Measurements from ENCODE around the gene CCDC6.
"Not testable (repeated sequence)": the region's sequence is repeated elsewhere in the genome, so short reads cannot be mapped to it uniquely, and the experiment has no call there.

CCDC6 gene

GRCh38 chr10:59754951-59755350 lies 151.4 kb downstream of the CCDC6 start:
- no peak for DNase-seq (ENCODE audit: low read depth)

GRCh38 chr10:59753267-59753666 lies 153.1 kb downstream of the CCDC6 start, which contains the start of gene MRLN:
MRLN (minus strand) TSS chr10:59753455.
- DNase-seq (ENCODE audit: low read depth), result no peak

- no peak for DNase-seq (ENCODE audit: low read depth)
These were observed 153.9 kb downstream of the CCDC6 start for GRCh38 chr10:59752278-59752940.

GRCh38 chr10:59750155-59750945 lies 156.0 kb downstream of the CCDC6 start:
- no peak for DNase-seq (ENCODE audit: low read depth)

GRCh38 chr10:59748834-59749233 lies 157.5 kb downstream of the CCDC6 start:
- DNase-seq (ENCODE audit: low read depth), result no peak

GRCh38 chr10:59745163-59745650 lies 161.1 kb downstream of the CCDC6 start:
- DNase-seq (ENCODE audit: low read depth), result no peak

- not testable (repeated sequence) for DNase-seq (ENCODE audit: low read depth)
These were observed 161.6 kb downstream of the CCDC6 start for GRCh38 chr10:59744762-59745161.

GRCh38 chr10:59744156-59744555 lies 162.2 kb downstream of the CCDC6 start:
- DNase-seq (ENCODE audit: low read depth), result not testable (repeated sequence)

- no peak for DNase-seq (ENCODE audit: low read depth)
These were observed 164.8 kb downstream of the CCDC6 start for GRCh38 chr10:59741583-59741982.

- DNase-seq (ENCODE audit: low read depth), result no peak
These were observed 165.3 kb downstream of the CCDC6 start for GRCh38 chr10:59741048-59741447.

Measured in stimulated activated CD8-positive, alpha-beta memory T cell treated with anti-CD3 and anti-CD28 coated beads, Interleukin-7, amount 100 ng/mL, for 24 hours (primary cell).